HG03460 (cell line): Measurements from ENCODE around the gene PTPN6.

Experiments
- ATAC-seq: cut with Tn5 transposase; IDR thresholded peaks from one replicate; pipeline ENCODE4 v1.9.1; 2021; ENCODE audit not compliant: unreplicated experiment

Gene PTPN6

DNA sequence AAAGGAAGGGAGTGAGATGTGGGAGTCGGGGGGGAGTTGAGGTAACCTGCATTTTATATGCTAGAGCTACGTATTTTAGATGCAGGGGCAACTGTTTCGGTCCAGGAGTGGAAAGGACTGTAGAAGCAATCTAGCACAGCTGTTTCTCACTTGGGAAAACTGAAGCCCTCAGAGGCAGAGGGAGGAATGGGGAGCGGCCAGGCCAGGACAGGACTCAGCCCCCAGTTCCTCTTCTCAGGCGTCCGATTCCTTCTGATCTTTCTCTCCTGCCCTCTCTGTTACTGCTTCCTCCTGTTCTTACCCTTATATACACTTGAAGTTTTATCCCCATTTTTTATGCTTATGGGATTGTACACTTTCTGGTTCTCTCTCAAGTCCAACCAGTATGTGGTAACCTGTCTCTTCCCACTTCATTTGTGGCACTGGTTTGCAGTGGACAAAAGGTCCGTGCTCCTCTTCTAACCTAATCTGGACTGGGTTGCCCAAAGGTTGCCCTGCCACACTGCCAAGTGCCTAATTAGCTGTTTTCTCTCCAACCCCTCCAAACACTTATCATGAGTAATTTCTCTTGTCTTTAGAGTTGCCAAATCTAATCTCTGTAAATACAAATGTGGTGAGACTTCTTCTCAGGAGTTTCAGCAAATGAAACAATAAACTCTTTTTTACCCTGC, 50.9 kb downstream of the PTPN6 start:
- no peak for ATAC-seq

DNA sequence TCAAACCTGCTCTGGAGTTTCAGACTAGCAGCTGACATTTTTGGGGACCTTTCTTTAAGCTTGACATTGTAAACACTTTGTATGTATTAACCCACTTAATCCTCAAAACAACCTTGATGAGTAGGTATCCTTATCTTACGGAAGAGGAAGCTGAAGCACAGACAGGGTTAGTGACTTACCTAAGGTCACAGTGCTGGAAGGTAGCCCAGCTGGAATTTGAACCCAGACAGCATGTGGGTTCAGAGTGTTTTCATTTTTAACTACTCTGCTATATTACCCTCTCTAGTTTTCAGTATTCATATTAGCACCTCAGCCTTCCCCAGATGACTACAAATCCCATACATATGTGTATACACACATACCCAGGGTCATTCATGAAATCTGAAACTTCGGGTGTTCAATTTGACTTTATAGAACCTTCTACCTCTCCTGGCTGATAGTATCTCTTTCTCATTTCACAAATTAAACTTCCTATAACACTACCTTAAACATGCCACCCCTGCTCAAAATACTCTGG, 53.2 kb downstream of the PTPN6 start:
- no peak for ATAC-seq

DNA sequence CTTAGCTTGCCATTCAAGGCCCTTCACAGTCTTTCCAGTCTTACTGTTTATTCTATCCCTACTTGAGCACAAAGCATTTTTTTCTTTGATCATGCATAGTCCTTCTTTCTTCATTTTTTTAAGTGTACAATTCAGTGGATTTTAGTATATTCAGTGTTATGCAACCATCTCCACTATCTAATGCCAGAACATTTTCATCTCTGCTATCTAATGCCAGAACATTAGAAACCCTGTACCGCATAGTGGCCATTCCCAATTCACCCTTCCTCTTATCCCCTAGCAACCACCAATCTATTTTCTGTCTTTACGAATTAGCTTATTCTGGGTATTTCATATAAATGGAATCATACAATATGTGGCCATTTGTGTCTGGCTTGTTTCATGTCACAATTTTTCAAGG, 53.7 kb downstream of the PTPN6 start:
- no peak for ATAC-seq

- ATAC-seq, result no peak
Observed at GRCh38 chr12:7005311-7005710, 54.2 kb downstream of the PTPN6 start.

- ATAC-seq, result no peak
Observed at GRCh38 chr12:7006639-7007038, 55.5 kb downstream of the PTPN6 start.

DNA sequence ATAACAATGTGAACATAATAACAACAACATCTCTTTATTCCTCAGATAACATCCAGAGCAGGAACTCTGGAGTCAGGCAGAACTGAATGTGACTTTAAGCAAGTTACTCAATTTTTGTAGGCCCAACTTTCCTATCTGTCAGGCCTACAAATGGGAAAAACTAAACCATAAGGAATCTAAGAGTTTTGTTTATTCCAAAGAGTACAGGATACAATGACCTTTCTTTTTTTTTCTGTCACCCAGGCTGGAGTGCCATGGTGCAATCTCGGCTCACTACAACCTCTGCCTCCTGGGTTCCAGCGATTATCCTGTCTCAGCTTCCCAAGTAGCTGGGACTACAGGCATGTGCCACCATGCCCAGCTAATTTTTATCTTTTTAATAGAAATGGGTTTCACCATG, 57.7 kb downstream of the PTPN6 start:
- no peak for ATAC-seq

GRCh38 chr12:7009512-7009911, 58.4 kb downstream of the PTPN6 start:
- ATAC-seq, result no peak
